ENCODE data around the gene PTPRG.
"Not testable (repeated sequence)": the region's sequence is repeated elsewhere in the genome, so short reads cannot be mapped to it uniquely, and the experiment has no call there.

The PTPRG gene

DNA sequence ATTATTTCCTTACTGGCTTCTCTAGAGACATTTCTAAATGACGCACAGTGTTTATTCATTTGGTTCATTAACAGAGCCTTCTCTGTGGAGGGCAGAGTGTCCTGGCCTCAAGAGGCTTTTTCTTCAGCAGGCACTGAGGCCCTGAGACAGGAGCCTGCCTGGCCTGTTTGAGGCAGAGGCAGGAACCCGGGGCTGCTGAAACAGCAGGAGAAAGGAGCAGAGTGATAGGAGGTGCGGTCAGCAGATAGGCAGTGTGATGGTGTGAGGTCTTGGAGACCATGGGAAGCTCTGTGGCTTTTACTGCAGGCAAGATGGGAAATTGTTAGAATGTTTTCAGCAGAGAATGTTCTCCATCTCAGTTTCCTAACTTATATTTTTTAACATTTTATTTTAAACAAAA, 453.7 kb downstream of the PTPRG start:
- DNase-seq (ENCODE audit: low spot score), result no peak

- no peak for DNase-seq (ENCODE audit: low spot score)
Measured at GRCh38 chr3:62019906-62020305, 458.5 kb downstream of the PTPRG start.

DNA sequence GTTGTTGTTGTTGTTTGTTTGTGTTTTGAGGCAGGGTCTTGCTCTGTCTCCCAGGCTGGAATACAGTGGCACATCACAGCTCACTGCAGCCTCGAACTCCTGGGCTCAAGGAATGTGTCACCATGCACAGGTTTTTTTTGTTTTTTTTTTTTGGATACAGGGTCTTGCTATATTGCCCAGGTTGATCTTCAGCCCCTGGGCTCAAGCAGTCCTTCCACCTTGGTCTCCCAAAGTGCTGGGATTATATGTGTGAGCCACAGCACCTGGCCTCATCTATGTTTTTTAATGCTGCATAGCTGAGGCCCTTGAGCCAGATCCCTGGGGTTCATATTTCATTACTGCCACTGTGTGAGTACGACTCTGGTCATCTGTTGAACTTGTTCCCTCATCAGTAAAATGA, 459.3 kb downstream of the PTPRG start:
- no peak for DNase-seq (ENCODE audit: low spot score)

GRCh38 chr3:62022312-62022711, 460.9 kb downstream of the PTPRG start:
- no peak for DNase-seq (ENCODE audit: low spot score)

- no peak for DNase-seq (ENCODE audit: low spot score)
Measured at GRCh38 chr3:62024882-62025281, 463.5 kb downstream of the PTPRG start.

GRCh38 chr3:62025913-62026312, 464.5 kb downstream of the PTPRG start:
- no peak for DNase-seq (ENCODE audit: low spot score)

DNA sequence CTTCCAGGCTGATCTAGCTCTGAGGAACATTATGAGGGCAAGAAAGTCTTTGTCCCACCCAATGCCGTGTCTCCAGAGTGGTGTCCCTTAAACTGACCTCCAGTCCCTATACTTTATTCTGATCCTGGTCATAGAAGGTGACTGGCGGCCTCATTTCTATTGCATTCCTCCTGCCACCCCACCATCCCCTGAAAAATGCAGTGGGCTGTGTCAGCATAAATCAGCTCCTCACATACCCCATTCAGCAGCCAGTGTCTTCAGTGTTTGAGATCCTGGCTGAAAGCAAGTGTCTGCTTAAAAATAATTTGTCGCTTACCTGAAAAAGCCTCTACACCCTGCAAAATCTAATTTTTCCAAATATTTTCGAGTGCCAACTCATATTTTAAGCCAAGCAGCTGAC, 465.9 kb downstream of the PTPRG start:
- no peak for DNase-seq (ENCODE audit: low spot score)

DNA sequence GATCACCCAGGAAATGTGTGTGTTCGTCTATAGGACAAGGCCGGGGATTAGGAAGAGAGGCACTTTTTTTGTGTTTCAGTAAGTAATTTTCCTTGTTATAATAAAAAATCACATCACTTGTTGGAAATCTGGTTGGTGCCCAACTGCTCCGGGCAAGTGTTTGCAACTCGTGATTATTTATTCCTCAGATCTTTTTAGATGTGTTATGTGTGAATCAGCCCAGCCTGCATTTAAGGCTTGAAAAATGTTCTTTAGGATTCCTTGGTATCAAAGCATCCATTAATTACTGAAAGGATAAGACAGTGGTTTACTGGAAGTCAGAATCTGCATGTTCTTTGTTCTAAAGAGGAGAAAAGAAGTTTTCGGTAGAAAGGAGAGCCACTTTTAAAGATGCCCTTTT, 466.4 kb downstream of the PTPRG start:
- no peak for DNase-seq (ENCODE audit: low spot score)

- no peak for DNase-seq (ENCODE audit: low spot score)
Measured at GRCh38 chr3:62028236-62028635, 466.9 kb downstream of the PTPRG start.

DNA sequence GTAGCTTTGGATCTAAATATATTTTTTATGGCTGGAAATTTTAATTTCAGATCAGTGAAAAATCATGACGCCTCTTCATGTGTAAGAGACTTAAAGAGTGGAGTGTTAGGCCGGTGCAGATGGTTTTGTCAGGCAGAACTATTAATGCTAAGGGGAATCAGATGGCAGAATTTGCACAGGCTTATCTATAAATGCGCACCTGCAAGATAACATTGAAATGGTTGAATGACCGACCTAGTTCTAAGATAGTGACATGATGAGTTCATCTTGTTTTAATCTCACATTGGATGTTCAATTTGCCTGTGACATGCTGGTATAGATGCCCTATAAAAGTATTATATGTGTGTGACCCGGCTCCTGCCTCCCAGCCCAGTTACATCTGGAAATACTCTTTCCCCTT, 471.4 kb downstream of the PTPRG start:
- DNase-seq (ENCODE audit: low spot score), result no peak

DNA sequence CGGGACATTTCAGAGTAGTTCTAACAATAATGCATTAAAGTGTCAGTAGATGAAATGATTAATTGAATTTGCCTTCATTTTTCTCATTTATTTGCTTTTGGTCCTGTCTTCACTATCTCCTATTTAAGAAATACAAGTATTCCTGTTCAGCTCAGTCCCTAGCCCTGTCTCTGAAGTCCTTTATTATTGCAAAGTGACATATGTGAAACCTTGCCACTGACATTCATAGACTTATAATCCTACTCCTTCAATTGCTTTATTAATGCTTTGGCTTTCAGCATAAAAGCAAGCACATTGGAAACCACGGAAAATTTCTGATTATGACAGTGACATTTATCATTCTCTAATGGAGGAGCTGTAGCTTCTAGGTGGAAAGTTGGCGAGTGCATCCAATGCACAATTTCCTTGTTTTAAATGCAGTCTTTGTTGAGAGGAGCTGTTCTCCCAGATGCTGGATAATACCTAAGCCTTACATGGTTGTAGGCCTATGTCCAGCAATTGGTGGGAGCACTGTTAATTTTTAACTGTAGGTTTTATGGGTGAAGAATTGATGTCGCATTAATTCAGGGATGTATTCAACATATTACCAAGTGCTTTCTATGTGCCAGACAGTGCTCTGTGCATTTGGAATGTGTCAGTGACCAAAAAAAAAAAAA, 474.2 kb downstream of the PTPRG start:
- DNase-seq (ENCODE audit: low spot score), result no peak

- DNase-seq (ENCODE audit: low spot score), result no peak
Measured at GRCh38 chr3:62036726-62037125, 475.4 kb downstream of the PTPRG start.

GRCh38 chr3:62038798-62039197, 477.4 kb downstream of the PTPRG start:
- not testable (repeated sequence) for DNase-seq (ENCODE audit: low spot score)

DNA sequence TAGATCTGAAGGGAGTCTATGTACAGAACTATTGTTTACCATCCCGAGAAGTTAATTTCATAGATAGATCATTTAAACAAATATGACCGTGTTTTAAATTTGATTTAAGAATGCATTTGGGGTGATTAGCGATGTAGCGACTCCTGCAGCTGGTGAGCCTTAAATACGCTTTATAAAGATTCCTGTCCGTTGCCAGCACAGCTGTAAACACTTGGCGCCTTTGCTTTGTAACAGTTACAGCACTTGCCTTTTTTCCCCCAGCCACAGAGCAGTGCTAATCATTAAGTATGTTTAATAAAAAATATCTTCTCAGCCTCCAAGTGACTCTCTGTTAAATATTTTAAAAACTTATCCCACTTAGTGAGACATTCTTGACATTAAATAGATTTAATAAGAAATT, 478.2 kb downstream of the PTPRG start:
- DNase-seq (ENCODE audit: low spot score), result no peak

DNA sequence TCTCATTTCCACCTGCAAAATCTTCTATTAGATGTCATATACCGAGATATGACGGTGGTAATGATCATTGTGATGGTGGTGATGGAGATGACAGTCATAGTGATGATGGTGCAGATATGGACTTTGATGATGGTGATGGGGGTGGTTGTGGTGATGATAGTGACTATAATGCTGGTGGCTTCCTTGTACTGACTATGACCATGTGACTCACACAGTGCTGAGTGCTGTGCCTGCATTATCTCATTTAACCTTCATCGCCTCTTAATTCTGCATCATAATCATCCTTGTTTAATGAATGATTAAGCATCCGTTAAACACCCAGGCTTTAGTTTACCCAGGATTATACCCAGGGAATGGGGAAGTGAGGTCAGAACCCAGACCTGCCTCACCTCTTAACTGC, 480.3 kb downstream of the PTPRG start:
- no peak for DNase-seq (ENCODE audit: low spot score)

DNA sequence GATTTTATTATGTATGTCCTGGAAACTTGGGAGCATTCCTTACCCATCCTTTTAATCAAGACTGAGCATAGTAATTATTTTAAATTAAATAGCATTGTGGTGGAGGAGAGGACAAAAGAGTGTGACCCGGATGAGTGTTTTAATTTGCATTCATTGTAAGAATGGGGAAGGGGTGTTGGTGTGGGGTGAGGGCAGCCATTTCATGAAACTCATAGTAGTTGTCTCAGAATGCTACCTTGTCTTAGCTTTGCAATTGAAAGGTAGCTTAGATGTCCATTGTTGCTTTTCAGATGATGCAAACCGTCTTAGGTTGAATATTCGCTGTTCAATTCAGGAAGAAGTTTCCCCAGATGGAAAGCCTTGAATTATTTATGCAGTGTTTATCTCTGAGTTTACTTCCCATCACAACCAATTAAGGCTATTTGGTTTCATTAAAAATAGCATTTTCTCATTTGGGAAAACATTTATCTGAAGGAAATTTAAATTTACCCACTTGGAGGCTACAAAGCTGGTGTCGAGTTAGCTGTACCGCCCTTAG, 483.6 kb downstream of the PTPRG start:
- DNase-seq (ENCODE audit: low spot score), result no peak

DNA sequence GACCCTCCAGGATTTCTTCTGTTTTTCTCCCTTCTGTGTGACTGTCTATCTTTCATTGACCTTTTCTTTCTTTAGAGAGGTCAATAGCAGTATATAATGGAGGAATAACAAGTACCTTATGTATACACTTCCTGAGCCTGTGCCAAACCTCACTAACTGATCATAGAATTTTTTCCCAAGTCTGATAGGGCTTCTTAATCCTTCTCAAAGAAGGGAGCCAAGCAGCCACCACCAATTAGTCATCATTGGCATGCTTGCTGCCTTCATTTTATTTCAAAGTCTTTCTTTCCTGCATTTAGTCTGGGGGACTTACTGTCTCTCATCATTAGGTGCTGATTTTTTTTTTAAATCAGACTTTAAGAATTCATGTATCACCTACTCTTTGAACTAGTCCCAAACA, 485.0 kb downstream of the PTPRG start:
- DNase-seq (ENCODE audit: low spot score), result no peak

DNA sequence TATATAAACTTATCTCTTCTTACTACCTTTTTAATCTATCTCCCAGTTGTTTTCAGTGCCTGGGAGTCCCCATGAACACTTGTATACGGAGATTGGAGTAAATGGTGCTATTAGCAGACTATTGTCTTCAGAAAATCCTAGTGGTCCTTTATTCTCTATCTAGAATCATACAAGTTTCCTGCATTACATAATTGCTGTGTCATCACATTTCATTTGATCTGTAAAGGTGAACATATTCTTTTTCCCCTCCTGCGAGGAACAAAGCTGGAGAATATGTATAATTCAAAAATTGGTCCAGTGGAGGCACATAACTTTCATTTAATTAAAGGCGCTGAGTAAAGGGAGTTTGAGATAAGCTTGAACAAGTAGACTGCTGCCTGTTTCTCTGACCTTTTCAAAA, 487.2 kb downstream of the PTPRG start:
- no peak for DNase-seq (ENCODE audit: low spot score)

DNA sequence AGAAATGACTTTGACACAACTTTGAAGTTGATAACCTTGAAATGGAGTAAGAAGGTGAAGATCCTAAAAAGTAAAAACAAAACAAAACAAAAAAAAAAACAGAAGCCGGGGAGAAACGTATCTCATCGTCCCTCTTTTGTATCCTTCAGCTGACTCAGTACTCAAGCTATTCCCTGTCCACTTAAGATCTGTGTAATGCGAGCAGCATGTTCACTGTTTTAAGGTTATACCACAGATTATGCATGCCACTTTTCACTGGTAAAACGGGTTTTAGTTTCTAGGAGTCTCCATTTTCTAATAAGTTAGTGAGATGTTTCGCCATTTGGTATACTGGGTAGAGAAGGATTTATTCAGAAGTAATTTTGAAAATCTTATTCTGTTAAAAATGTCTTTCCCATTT, 487.7 kb downstream of the PTPRG start:
- DNase-seq (ENCODE audit: low spot score), result no peak

GRCh38 chr3:62051506-62051905, 490.1 kb downstream of the PTPRG start:
- no peak for DNase-seq (ENCODE audit: low spot score)

DNA sequence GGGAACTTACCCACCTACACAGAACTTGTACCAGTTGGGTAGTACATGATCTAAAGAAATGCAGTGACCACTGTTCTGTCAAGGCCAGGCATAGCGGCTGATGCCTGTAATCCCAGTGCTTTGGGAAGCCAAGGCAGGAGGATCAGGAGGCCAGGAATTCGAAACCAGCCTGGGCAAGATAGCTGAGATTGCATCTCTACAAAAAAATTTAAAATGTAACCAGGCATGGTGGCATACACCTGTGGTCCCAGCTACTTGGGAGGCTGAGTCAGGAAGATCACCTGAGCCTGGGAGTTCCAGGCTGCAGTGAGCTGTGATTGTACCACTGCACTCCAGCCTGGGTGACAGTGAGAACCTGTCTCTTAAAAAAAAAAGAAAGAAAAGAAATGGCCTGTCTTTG, 491.0 kb downstream of the PTPRG start:
- no peak for DNase-seq (ENCODE audit: low spot score)

GRCh38 chr3:62056658-62057057, 495.3 kb downstream of the PTPRG start:
- DNase-seq (ENCODE audit: low spot score), result no peak

- no peak for DNase-seq (ENCODE audit: low spot score)
Measured at GRCh38 chr3:62057339-62058047, 496.1 kb downstream of the PTPRG start.

Measured in CD4-positive, alpha-beta T cell treated with Interleukin-15 for 4 hours (primary cell).